K562 (cell line): ENCODE results near the gene SAXO1. TPM values are rescaled to one million over a fixed set of nuclear protein-coding genes. Genes with fewer than 3 reads are reported as not detected.

Experiments
- CBX2 ChIP-seq: fragments of 200-600 bp; sonication (generic); IDR thresholded peaks from one replicate; pipeline ENCODE4 v1.6.1; 2012; ENCODE audit warnings: mild to moderate bottlenecking, low read length, inconsistent platforms; ENCODE audit not compliant: insufficient read depth, poor library complexity, severe bottlenecking
- DACH1 ChIP-seq: fragments of 450-650 bp; IDR thresholded peaks from 2 replicates; pipeline ENCODE4 v1.6.1; 2018; ENCODE audit not compliant: partially characterized antibody
- HLTF ChIP-seq: fragments of 450-650 bp; IDR thresholded peaks from 2 replicates; pipeline ENCODE4 v1.6.1; 2016
- KLF10 ChIP-seq: fragments of 250-450 bp; sonication (Bioruptor Pico); IDR thresholded peaks from 2 replicates; pipeline ENCODE4 v1.6.1; 2021; ENCODE audit warnings: matching md5 sums
- MGA ChIP-seq: fragments of 450-650 bp; IDR thresholded peaks from 2 replicates; pipeline ENCODE4 v1.6.1; 2016; ENCODE audit warnings: mild to moderate bottlenecking, moderate library complexity
- MLX ChIP-seq, 2 experiments: fragments of 450-650 bp in 1 of 2; sonication (generic) in 1 of 2; formaldehyde crosslinking; conservative IDR thresholded peaks; 2 replicates each; pipeline versions ENCODE4 v1.4.0 to v1.8.1; 2020 to 2022; ENCODE audit warnings: mild to moderate bottlenecking in 1 of 2, missing genetic modification reagents in 1 of 2
- ZSCAN32 ChIP-seq: fragments of 450-650 bp; formaldehyde crosslinking; IDR thresholded peaks from 2 replicates; pipeline ENCODE4 v1.4.0; 2020; ENCODE audit warnings: mild to moderate bottlenecking, moderate library complexity
- polyA plus RNA-seq, 8 experiments: library from polyadenylated mRNA; depleted of rRNA in 4 of 8; stranded (reverse) in 5 of 8; unstranded in 3 of 8; fragments of >200 nt; fragmentation: Nextera tagmentation in 2 of 8; fragmentation: Illumina TruSeq in 1 of 8; extraction: Ambion mirVana in 2 of 8; extraction: Trizol in 1 of 8; gene quantifications; 2 replicates each; pipeline versions ENCODE4 v1.2.1 to v1.2.3, GENCODE V29; 2011 to 2014; ENCODE audit warnings: inconsistent platforms in 1 of 8, missing spikeins in 1 of 8
- total RNA-seq, 7 experiments: library from RNA; depleted of rRNA in 6 of 7; stranded (reverse); fragments of >200 nt in 6 of 7; fragmentation: Illumina TruSeq in 2 of 7; extraction: Trizol in 2 of 7; gene quantifications; 2 replicates each; pipeline versions ENCODE4 v1.2.1 to v1.2.3, GENCODE V29; 2011 to 2021; ENCODE audit warnings: low replicate concordance in 1 of 7

The SAXO1 gene
- total and polyA plus RNA-seq, 9 of the 15 experiments (the other 6 are each of a cell fraction or from before 2014, with no cell fraction given) = 0.04 TPM; not detected in 8

GRCh38 chr9:18928711-18929110 is 104.3 kb downstream of the SAXO1 start (continued):
- TF ChIP-seq MGA = no peak
- TF ChIP-seq HLTF = no peak
- no peak for TF ChIP-seq ZSCAN32 (CRISPR knock-in tag)
- no peak for TF ChIP-seq CBX2
- TF ChIP-seq MLX (CRISPR knock-in tag; conservative IDR thresholded peaks at IDR 0.05) = no peak
- no peak for TF ChIP-seq KLF10 (CRISPR knock-in tag)
- no peak for TF ChIP-seq DACH1
